COLO829 (cell line): ENCODE results near the gene CLSTN2.

Source experiments
- DNase-seq: peaks from one replicate; pipeline ENCODE4 v3.0.0; 2012; ENCODE audit warnings: low spot score

Gene CLSTN2

GRCh38 chr3:140152851-140153639 lies 218.1 kb downstream of the CLSTN2 start:
- DNase-seq: no peak

- DNase-seq: no peak
Measured at GRCh38 chr3:140153736-140154135, 218.8 kb downstream of the CLSTN2 start.

- DNase-seq: no peak
Measured at GRCh38 chr3:140157161-140157560, 222.2 kb downstream of the CLSTN2 start.

- no peak for DNase-seq
Measured at GRCh38 chr3:140159646-140160045, 224.7 kb downstream of the CLSTN2 start.

GRCh38 chr3:140160553-140160952 lies 225.6 kb downstream of the CLSTN2 start:
- no peak for DNase-seq

GRCh38 chr3:140162551-140162950 lies 227.6 kb downstream of the CLSTN2 start:
- DNase-seq: no peak

GRCh38 chr3:140163159-140163763 lies 228.3 kb downstream of the CLSTN2 start:
- no peak for DNase-seq

GRCh38 chr3:140164156-140164555 lies 229.2 kb downstream of the CLSTN2 start:
- DNase-seq: no peak

GRCh38 chr3:140164922-140165590 lies 230.1 kb downstream of the CLSTN2 start:
- no peak for DNase-seq

GRCh38 chr3:140165781-140166180 lies 230.8 kb downstream of the CLSTN2 start:
- DNase-seq: no peak

GRCh38 chr3:140166861-140167599 lies 232.0 kb downstream of the CLSTN2 start:
- DNase-seq: no peak

GRCh38 chr3:140167600-140168281 lies 232.8 kb downstream of the CLSTN2 start:
- no peak for DNase-seq

GRCh38 chr3:140170612-140171011 lies 235.6 kb downstream of the CLSTN2 start:
- DNase-seq: no peak

GRCh38 chr3:140176526-140176925 lies 241.5 kb downstream of the CLSTN2 start:
- DNase-seq: no peak

- DNase-seq: no peak
Measured at GRCh38 chr3:140177943-140178342, 243.0 kb downstream of the CLSTN2 start.

GRCh38 chr3:140178482-140178881 lies 243.5 kb downstream of the CLSTN2 start:
- DNase-seq: no peak

- no peak for DNase-seq
Measured at GRCh38 chr3:140180603-140181002, 245.6 kb downstream of the CLSTN2 start.

- no peak for DNase-seq
Measured at GRCh38 chr3:140185375-140185774, 250.4 kb downstream of the CLSTN2 start.

GRCh38 chr3:140186421-140186920 lies 251.5 kb downstream of the CLSTN2 start:
- no peak for DNase-seq

GRCh38 chr3:140187028-140187427 lies 252.0 kb downstream of the CLSTN2 start:
- DNase-seq: no peak

GRCh38 chr3:140187656-140188221 lies 252.8 kb downstream of the CLSTN2 start:
- no peak for DNase-seq
